Measurements from ENCODE around the gene C2CD4A.

Gene C2CD4A

GRCh38 chr15:62060896-62061280 is 5.9 kb upstream of the C2CD4A start:
- peaks cover 0 to 7% of the 10 kb centered on the region in 2 donors for H3K4me1 ChIP-seq (ENCODE audit: control insufficient read depth in 1 of 2, insufficient read depth in 2 of 2, low read length in 2 of 2)
- no peaks in the 10 kb centered on the region for H3K27me3 ChIP-seq (ENCODE audit: low read depth, low read length)
- H3K27ac ChIP-seq (ENCODE audit: low read length) = peak overlapping the region; percentile 77
- no peaks in the 10 kb centered on the region for H3K36me3 ChIP-seq (ENCODE audit: control insufficient read depth in 1 of 2, insufficient read depth in 2 of 2, low read length in 2 of 2)
- peak overlapping the region; percentile 72 to 97 for H3K4me3 ChIP-seq (ENCODE audit: low read depth in 1 of 2, low read length in 2 of 2)
- H3K9me3 ChIP-seq (ENCODE audit: control insufficient read depth in 1 of 2, low read length in 2 of 2) = no peaks in the 10 kb centered on the region

- peaks cover 9 to 18% of the 10 kb centered on the region in 2 donors for H3K4me1 ChIP-seq (ENCODE audit: control insufficient read depth in 1 of 2, insufficient read depth in 2 of 2, low read length in 2 of 2)
- no peak overlapping the region for H3K27ac ChIP-seq (ENCODE audit: low read length)
- H3K36me3 ChIP-seq (ENCODE audit: control insufficient read depth in 1 of 2, insufficient read depth in 2 of 2, low read length in 2 of 2) = no peaks in the 10 kb centered on the region
- H3K9me3 ChIP-seq (ENCODE audit: control insufficient read depth in 1 of 2, low read length in 2 of 2) = no peaks in the 10 kb centered on the region
- H3K4me3 ChIP-seq (ENCODE audit: low read depth in 1 of 2, low read length in 2 of 2) = no peak overlapping the region
- H3K27me3 ChIP-seq (ENCODE audit: low read depth, low read length) = no peaks in the 10 kb centered on the region
Observed at GRCh38 chr15:62063825-62064635, 2.7 kb upstream of the C2CD4A start.

GRCh38 chr15:62067448-62068044 is 769 bp downstream of the C2CD4A start:
- H3K4me1 ChIP-seq (ENCODE audit: control insufficient read depth in 1 of 2, insufficient read depth in 2 of 2, low read length in 2 of 2) = peaks cover 9 to 13% of the 10 kb centered on the region in 2 donors
- H3K27me3 ChIP-seq (ENCODE audit: low read depth, low read length) = no peaks in the 10 kb centered on the region
- H3K9me3 ChIP-seq (ENCODE audit: control insufficient read depth in 1 of 2, low read length in 2 of 2) = no peaks in the 10 kb centered on the region
- peak overlapping the region; percentile 66 to 70 for H3K4me3 ChIP-seq (ENCODE audit: low read depth in 1 of 2, low read length in 2 of 2)
- H3K36me3 ChIP-seq (ENCODE audit: control insufficient read depth in 1 of 2, insufficient read depth in 2 of 2, low read length in 2 of 2) = no peaks in the 10 kb centered on the region
- peak overlapping the region; percentile 27 for H3K27ac ChIP-seq (ENCODE audit: low read length)

DNA sequence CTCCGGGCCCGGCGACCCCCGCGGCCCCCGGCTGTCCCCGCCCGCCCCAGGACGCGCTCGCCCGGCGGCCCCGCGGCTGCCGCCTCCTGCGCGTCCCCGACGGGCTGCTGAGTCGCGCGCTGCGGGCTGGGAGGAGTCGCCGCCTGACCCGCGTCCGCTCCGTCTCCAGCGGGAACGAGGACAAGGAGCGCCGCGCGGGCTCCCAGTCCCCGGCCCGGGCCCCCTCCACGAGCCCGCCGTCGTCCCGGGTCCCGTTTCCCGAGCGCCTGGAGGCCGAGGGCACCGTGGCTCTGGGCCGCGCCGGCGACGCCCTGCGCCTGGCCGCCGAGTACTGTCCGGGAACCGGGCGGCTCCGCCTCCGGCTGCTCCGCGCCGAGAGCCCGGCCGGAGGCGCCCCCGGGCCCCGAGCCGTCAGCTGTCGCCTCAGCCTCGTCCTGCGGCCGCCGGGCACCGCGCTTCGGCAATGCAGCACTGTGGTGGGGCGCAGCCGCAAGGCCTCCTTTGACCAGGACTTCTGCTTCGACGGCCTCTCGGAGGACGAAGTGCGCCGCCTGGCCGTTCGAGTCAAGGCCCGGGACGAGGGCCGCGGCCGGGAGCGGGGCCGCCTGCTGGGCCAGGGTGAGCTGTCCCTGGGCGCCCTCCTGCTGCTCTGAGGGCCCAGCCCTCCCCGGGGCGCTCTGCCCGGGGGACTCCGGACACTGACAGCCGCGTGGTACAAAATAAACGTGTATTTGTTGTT is 1.5 kb downstream of the C2CD4A start:
- Histone ChIP-seq H3K9me3 (ENCODE audit: control insufficient read depth in 1 of 2, low read length in 2 of 2) (no peaks in the 10 kb centered on the region), H3K27ac (ENCODE audit: low read length) (no peak overlapping the region), H3K4me3 (ENCODE audit: low read depth in 1 of 2, low read length in 2 of 2) (peak overlapping the region; percentile 12 to 56), H3K27me3 (ENCODE audit: low read depth, low read length) (no peaks in the 10 kb centered on the region), H3K36me3 (ENCODE audit: control insufficient read depth in 1 of 2, insufficient read depth in 2 of 2, low read length in 2 of 2) (no peaks in the 10 kb centered on the region), H3K4me1 (ENCODE audit: control insufficient read depth in 1 of 2, insufficient read depth in 2 of 2, low read length in 2 of 2) (peaks cover 9 to 13% of the 10 kb centered on the region in 2 donors)

GRCh38 chr15:62068810-62069167 is 2.0 kb downstream of the C2CD4A start:
- Histone ChIP-seq H3K36me3 (ENCODE audit: control insufficient read depth in 1 of 2, insufficient read depth in 2 of 2, low read length in 2 of 2) (no peaks in the 10 kb centered on the region), H3K9me3 (ENCODE audit: control insufficient read depth in 1 of 2, low read length in 2 of 2) (no peaks in the 10 kb centered on the region), H3K4me3 (ENCODE audit: low read depth in 1 of 2, low read length in 2 of 2) (peak overlapping the region; percentile 12 to 56), H3K27ac (ENCODE audit: low read length) (no peak overlapping the region), H3K27me3 (ENCODE audit: low read depth, low read length) (no peaks in the 10 kb centered on the region), H3K4me1 (ENCODE audit: control insufficient read depth in 1 of 2, insufficient read depth in 2 of 2, low read length in 2 of 2) (peaks cover 9 to 13% of the 10 kb centered on the region in 2 donors)

DNA sequence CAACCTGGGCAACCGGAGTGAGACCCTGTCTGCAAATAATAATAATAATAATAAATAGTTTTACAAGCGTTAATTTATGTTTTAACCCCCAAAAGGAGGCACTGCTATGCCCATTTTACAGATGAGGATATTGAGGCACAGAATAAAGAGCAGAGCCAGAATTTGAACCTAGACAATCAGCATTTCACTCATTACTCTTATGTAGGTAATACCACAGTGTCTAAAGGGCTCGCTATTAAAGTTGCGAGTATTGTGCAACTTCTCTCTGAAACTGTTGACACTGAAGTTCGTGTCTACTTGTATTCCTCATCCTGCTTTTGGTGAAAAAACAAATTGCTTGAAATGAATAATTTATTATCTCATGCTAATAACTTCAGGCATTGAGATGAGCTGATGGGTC is 2.8 kb downstream of the C2CD4A start:
- Histone ChIP-seq H3K4me1 (ENCODE audit: control insufficient read depth in 1 of 2, insufficient read depth in 2 of 2, low read length in 2 of 2) (peaks cover 9 to 13% of the 10 kb centered on the region in 2 donors), H3K9me3 (ENCODE audit: control insufficient read depth in 1 of 2, low read length in 2 of 2) (no peaks in the 10 kb centered on the region), H3K27me3 (ENCODE audit: low read depth, low read length) (no peaks in the 10 kb centered on the region), H3K27ac (ENCODE audit: low read length) (no peak overlapping the region), H3K4me3 (ENCODE audit: low read depth in 1 of 2, low read length in 2 of 2) (no peak overlapping the region), H3K36me3 (ENCODE audit: control insufficient read depth in 1 of 2, insufficient read depth in 2 of 2, low read length in 2 of 2) (no peaks in the 10 kb centered on the region)

GRCh38 chr15:62071711-62072308 is 5.0 kb downstream of the C2CD4A start:
- H3K27me3 ChIP-seq (ENCODE audit: low read depth, low read length) = no peaks in the 10 kb centered on the region
- no peaks in the 10 kb centered on the region for H3K36me3 ChIP-seq (ENCODE audit: control insufficient read depth in 1 of 2, insufficient read depth in 2 of 2, low read length in 2 of 2)
- H3K9me3 ChIP-seq (ENCODE audit: control insufficient read depth in 1 of 2, low read length in 2 of 2) = no peaks in the 10 kb centered on the region
- H3K4me1 ChIP-seq (ENCODE audit: control insufficient read depth in 1 of 2, insufficient read depth in 2 of 2, low read length in 2 of 2) = peaks cover 5 to 8% of the 10 kb centered on the region in 2 donors
- H3K27ac ChIP-seq (ENCODE audit: low read length) = no peak overlapping the region
- no peak overlapping the region for H3K4me3 ChIP-seq (ENCODE audit: low read depth in 1 of 2, low read length in 2 of 2)

GRCh38 chr15:62075595-62076277 is 9.0 kb downstream of the C2CD4A start:
- Histone ChIP-seq H3K27me3 (ENCODE audit: low read depth, low read length) (no peaks in the 10 kb centered on the region), H3K9me3 (ENCODE audit: control insufficient read depth in 1 of 2, low read length in 2 of 2) (no peaks in the 10 kb centered on the region), H3K4me3 (ENCODE audit: low read depth in 1 of 2, low read length in 2 of 2) (no peak overlapping the region), H3K36me3 (ENCODE audit: control insufficient read depth in 1 of 2, insufficient read depth in 2 of 2, low read length in 2 of 2) (no peaks in the 10 kb centered on the region), H3K4me1 (ENCODE audit: control insufficient read depth in 1 of 2, insufficient read depth in 2 of 2, low read length in 2 of 2) (no peaks in the 10 kb centered on the region), H3K27ac (ENCODE audit: low read length) (no peak overlapping the region)

- Histone ChIP-seq H3K4me1 (ENCODE audit: control insufficient read depth in 1 of 2, insufficient read depth in 2 of 2, low read length in 2 of 2) (no peaks in the 10 kb centered on the region), H3K4me3 (ENCODE audit: low read depth in 1 of 2, low read length in 2 of 2) (no peak overlapping the region), H3K36me3 (ENCODE audit: control insufficient read depth in 1 of 2, insufficient read depth in 2 of 2, low read length in 2 of 2) (no peaks in the 10 kb centered on the region), H3K27ac (ENCODE audit: low read length) (no peak overlapping the region), H3K27me3 (ENCODE audit: low read depth, low read length) (no peaks in the 10 kb centered on the region), H3K9me3 (ENCODE audit: control insufficient read depth in 1 of 2, low read length in 2 of 2) (no peaks in the 10 kb centered on the region)
Observed at GRCh38 chr15:62079594-62079993, 12.8 kb downstream of the C2CD4A start.

- no peaks in the 10 kb centered on the region for H3K27me3 ChIP-seq (ENCODE audit: low read depth, low read length)
- H3K27ac ChIP-seq (ENCODE audit: low read length) = no peak overlapping the region
Observed at GRCh38 chr15:62083194-62084154, 16.7 kb downstream of the C2CD4A start.

More at GRCh38 chr15:62083194-62084154, 16.7 kb downstream of the C2CD4A start:
- Histone ChIP-seq H3K4me1 (ENCODE audit: control insufficient read depth in 1 of 2, insufficient read depth in 2 of 2, low read length in 2 of 2) (no peaks in the 10 kb centered on the region), H3K4me3 (ENCODE audit: low read depth in 1 of 2, low read length in 2 of 2) (no peak overlapping the region), H3K36me3 (ENCODE audit: control insufficient read depth in 1 of 2, insufficient read depth in 2 of 2, low read length in 2 of 2) (no peaks in the 10 kb centered on the region), H3K9me3 (ENCODE audit: control insufficient read depth in 1 of 2, low read length in 2 of 2) (no peaks in the 10 kb centered on the region)

All from muscle layer of duodenum (tissue), 2 donors.